GM23338 (cell line): ENCODE data around the gene NDST3. TPM values are rescaled to one million over a fixed set of nuclear protein-coding genes. Genes with fewer than 3 reads are reported as not detected.

Experiments used
- ATAC-seq: fragments of 200-7000 bp; cut with Tn5 transposase; 3 replicates; pipeline ENCODE4 v1.9.1; 2020
- DNase-seq: peaks from one replicate; pipeline ENCODE4 v3.0.0-alpha.2; 2015; ENCODE audit warnings: low spot score
- H2AFZ ChIP-seq: fragments of 200-600 bp; sonication (generic); 2 replicates; pipeline ENCODE4 v1.8.0; 2016; ENCODE audit warnings: antibody characterized with exemption, mild to moderate bottlenecking, moderate library complexity
- H3F3A ChIP-seq: fragments of 200-600 bp; sonication (generic); replicated peaks from 2 replicates; pipeline ENCODE4 v1.8.0; 2017; ENCODE audit warnings: antibody characterized with exemption, mixed run types, low read depth
- H3K27ac ChIP-seq: fragments of 200-600 bp; sonication (generic); 2 replicates; pipeline ENCODE4 v1.6.1; 2016; ENCODE audit warnings: low read depth
- H3K27me3 ChIP-seq: fragments of 200-600 bp; sonication (generic); 2 replicates; pipeline ENCODE4 v1.8.0; 2016; ENCODE audit warnings: mild to moderate bottlenecking, mixed run types, moderate library complexity; ENCODE audit not compliant: insufficient read depth
- H3K36me3 ChIP-seq: fragments of 200-600 bp; sonication (generic); 2 replicates; pipeline ENCODE4 v1.8.0; 2016; ENCODE audit warnings: mild to moderate bottlenecking; ENCODE audit not compliant: insufficient read depth
- H3K4me1 ChIP-seq: fragments of 200-600 bp; sonication (generic); 2 replicates; pipeline ENCODE4 v1.8.0; 2016; ENCODE audit warnings: mild to moderate bottlenecking, moderate library complexity; ENCODE audit not compliant: insufficient read depth
- H3K4me2 ChIP-seq: fragments of 200-600 bp; sonication (generic); 2 replicates; pipeline ENCODE4 v1.7.1; 2017; ENCODE audit warnings: mixed run types
- H3K4me3 ChIP-seq: fragments of 200-600 bp; sonication (generic); 2 replicates; pipeline ENCODE4 v1.6.1; 2016; ENCODE audit warnings: mixed run types
- H3K79me2 ChIP-seq: fragments of 200-600 bp; sonication (generic); replicated peaks from 2 replicates; pipeline ENCODE4 v1.8.0; 2017; ENCODE audit warnings: mild to moderate bottlenecking; ENCODE audit not compliant: insufficient read depth
- H3K9me2 ChIP-seq: fragments of 200-600 bp; sonication (generic); 2 replicates; pipeline ENCODE4 v1.8.0; 2017; ENCODE audit not compliant: insufficient read depth
- H4K20me1 ChIP-seq: fragments of 200-600 bp; sonication (generic); replicated peaks from 2 replicates; pipeline ENCODE4 v1.8.0; 2017; ENCODE audit warnings: mild to moderate bottlenecking; ENCODE audit not compliant: insufficient read depth
- H3K27ac Mint-ChIP-seq: 2 replicates; pipeline ENCODE4 v1.8.0; 2020; ENCODE audit warnings: inconsistent platforms, mild to moderate bottlenecking, moderate library complexity, mixed read lengths
- H3K27me3 Mint-ChIP-seq: 3 replicates; pipeline ENCODE4 v1.8.0; 2022; ENCODE audit warnings: low read depth, mild to moderate bottlenecking, moderate library complexity, mixed read lengths, inconsistent platforms; ENCODE audit not compliant: insufficient read depth, poor library complexity
- H3K36me3 Mint-ChIP-seq: 3 replicates; pipeline ENCODE4 v1.8.0; 2021; ENCODE audit warnings: low read depth, mild to moderate bottlenecking, inconsistent platforms, moderate library complexity, mixed read lengths
- H3K4me1 Mint-ChIP-seq: 3 replicates; pipeline ENCODE4 v1.8.0; 2020; ENCODE audit warnings: mild to moderate bottlenecking, inconsistent platforms, mixed read lengths
- H3K4me3 Mint-ChIP-seq: 3 replicates; pipeline ENCODE4 v1.8.0; 2021; ENCODE audit warnings: moderate library complexity, mild to moderate bottlenecking, inconsistent platforms, mixed read lengths
- H3K9me3 Mint-ChIP-seq: 3 replicates; pipeline ENCODE4 v1.8.0; 2020; ENCODE audit warnings: moderate library complexity, mild to moderate bottlenecking, inconsistent platforms, mixed read lengths
- CREB1 ChIP-seq: fragments of 250-450 bp; sonication (Bioruptor Pico); IDR thresholded peaks from 2 replicates; pipeline ENCODE4 v1.5.0; 2020; ENCODE audit warnings: low read depth, mild to moderate bottlenecking, moderate library complexity
- EZH2phosphoT487 ChIP-seq: fragments of 200-600 bp; sonication (generic); IDR thresholded peaks from one replicate; pipeline ENCODE4 v1.8.1; 2018; ENCODE audit warnings: antibody characterized with exemption; ENCODE audit not compliant: unreplicated experiment
- JUNB ChIP-seq: IDR thresholded peaks from one replicate; pipeline ENCODE4 v1.6.1; 2016; ENCODE audit warnings: antibody characterized with exemption; ENCODE audit not compliant: unreplicated experiment
- NANOG ChIP-seq: IDR thresholded peaks from 2 replicates; pipeline ENCODE4 v1.6.1; 2016; ENCODE audit warnings: antibody characterized with exemption, borderline replicate concordance
- STAT1 ChIP-seq: IDR thresholded peaks from one replicate; pipeline ENCODE4 v1.6.1; 2016; ENCODE audit warnings: antibody characterized with exemption; ENCODE audit not compliant: unreplicated experiment
- ZNF114 ChIP-seq: fragments of 250-450 bp; sonication (Bioruptor Pico); IDR thresholded peaks from 2 replicates; pipeline ENCODE4 v1.5.0; 2020; ENCODE audit warnings: mild to moderate bottlenecking, moderate library complexity
- ZNF331 ChIP-seq: fragments of 250-450 bp; sonication (Bioruptor Pico); IDR thresholded peaks from 2 replicates; pipeline ENCODE4 v1.5.0; 2020; ENCODE audit warnings: low read depth, mild to moderate bottlenecking, moderate library complexity
- polyA plus RNA-seq: library from polyadenylated mRNA; unstranded; fragments of >200 nt; fragmentation: Nextera tagmentation; extraction: Ambion mirVana; gene quantifications from 2 replicates; pipeline ENCODE4 v1.2.1, GENCODE V29; 2016
- total RNA-seq: library from RNA; depleted of rRNA; stranded (reverse); fragments of >200 nt; shearing (Covaris generic); gene quantifications from 2 replicates; pipeline ENCODE4 v1.2.3, GENCODE V29; 2014
- TF ChIP-seq, protein P1 (sequence below), 2 experiments: fragments of 200-600 bp in 1 of 2; sonication (generic) in 1 of 2; conservative IDR thresholded peaks; 2 replicates each; pipeline versions ENCODE4 v1.5.1 to v1.6.1; 2016 to 2017; ENCODE audit warnings: antibody characterized with exemption in 2 of 2, low read depth in 2 of 2, mild to moderate bottlenecking in 2 of 2, moderate library complexity in 1 of 2
- TF ChIP-seq, protein P2 (sequence below): fragments of 250-450 bp; sonication (Bioruptor Pico); IDR thresholded peaks from 2 replicates; pipeline ENCODE4 v1.5.0; 2020; ENCODE audit warnings: mild to moderate bottlenecking, moderate library complexity
- TF ChIP-seq, protein P3 (sequence below): IDR thresholded peaks from one replicate; pipeline ENCODE4 v1.6.1; 2018; ENCODE audit warnings: antibody characterized with exemption; ENCODE audit not compliant: unreplicated experiment

The NDST3 gene
- total and polyA plus RNA-seq, 2 experiments from 2014 or later: 0.19 to 0.56 TPM

DNA sequence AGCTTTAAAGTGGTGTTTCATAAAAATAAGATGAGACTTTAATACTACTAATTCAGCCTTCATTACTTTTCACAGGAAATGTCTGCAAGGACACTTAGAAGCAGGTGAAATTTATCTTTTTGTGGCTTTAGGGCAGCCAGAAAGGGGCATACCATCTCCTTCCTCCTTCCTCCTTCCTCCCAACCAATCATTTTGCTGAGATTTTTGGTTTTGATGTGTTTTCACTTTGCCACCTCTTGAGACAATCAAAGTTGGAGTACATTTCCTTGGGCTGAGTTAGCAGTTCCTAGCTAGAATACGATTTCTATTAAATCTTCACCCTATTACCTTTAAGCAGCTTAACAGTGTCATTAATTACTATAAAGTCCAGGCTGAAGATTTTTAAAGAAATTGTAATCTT lies 5.1 kb upstream of the NDST3 start:
- Mint-ChIP-seq H3K4me1 (peaks cover 4% of the 10 kb centered on the region; the same call in 1 of the 3 replicates), H3K27ac (no peak overlapping the region), H3K9me3 (no peaks in the 10 kb centered on the region), H3K27me3 (no peaks in the 10 kb centered on the region), H3K4me3 (no peak overlapping the region), H3K36me3 (no peaks in the 10 kb centered on the region)
- H4K20me1 ChIP-seq: no peaks in the 10 kb centered on the region
- no peak overlapping the region for H3K27ac ChIP-seq
- H3K4me1 ChIP-seq: peaks cover 9% of the 10 kb centered on the region; the same call in 1 of the 2 replicates
- TF ChIP-seq ZNF331 (CRISPR knock-in tag): no peak
- TF ChIP-seq NANOG: no peak
- no peak for TF ChIP-seq CREB1 (CRISPR knock-in tag)
- no peak for TF ChIP-seq EZH2phosphoT487
- no peak for TF ChIP-seq STAT1
- no peak for TF ChIP-seq ZNF114 (CRISPR knock-in tag)
- no peak for TF ChIP-seq JUNB
- TF ChIP-seq, protein P1, sequence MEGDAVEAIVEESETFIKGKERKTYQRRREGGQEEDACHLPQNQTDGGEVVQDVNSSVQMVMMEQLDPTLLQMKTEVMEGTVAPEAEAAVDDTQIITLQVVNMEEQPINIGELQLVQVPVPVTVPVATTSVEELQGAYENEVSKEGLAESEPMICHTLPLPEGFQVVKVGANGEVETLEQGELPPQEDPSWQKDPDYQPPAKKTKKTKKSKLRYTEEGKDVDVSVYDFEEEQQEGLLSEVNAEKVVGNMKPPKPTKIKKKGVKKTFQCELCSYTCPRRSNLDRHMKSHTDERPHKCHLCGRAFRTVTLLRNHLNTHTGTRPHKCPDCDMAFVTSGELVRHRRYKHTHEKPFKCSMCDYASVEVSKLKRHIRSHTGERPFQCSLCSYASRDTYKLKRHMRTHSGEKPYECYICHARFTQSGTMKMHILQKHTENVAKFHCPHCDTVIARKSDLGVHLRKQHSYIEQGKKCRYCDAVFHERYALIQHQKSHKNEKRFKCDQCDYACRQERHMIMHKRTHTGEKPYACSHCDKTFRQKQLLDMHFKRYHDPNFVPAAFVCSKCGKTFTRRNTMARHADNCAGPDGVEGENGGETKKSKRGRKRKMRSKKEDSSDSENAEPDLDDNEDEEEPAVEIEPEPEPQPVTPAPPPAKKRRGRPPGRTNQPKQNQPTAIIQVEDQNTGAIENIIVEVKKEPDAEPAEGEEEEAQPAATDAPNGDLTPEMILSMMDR (conservative IDR thresholded peaks at IDR 0.05; ENCODE audit: low read depth in 2 of 2): no peak
- H2AFZ ChIP-seq: no peak overlapping the region
- H3K79me2 ChIP-seq: no peaks in the 10 kb centered on the region
- H3K4me2 ChIP-seq: no peak overlapping the region
- H3K27me3 ChIP-seq: peaks cover 10% of the 10 kb centered on the region
- H3K9me2 ChIP-seq: no peaks in the 10 kb centered on the region
- H3F3A ChIP-seq: no peaks in the 10 kb centered on the region
- no peak overlapping the region for H3K4me3 ChIP-seq
- DNase-seq (no peak), ATAC-seq (no peak)
- no peaks in the 10 kb centered on the region for H3K36me3 ChIP-seq

DNA sequence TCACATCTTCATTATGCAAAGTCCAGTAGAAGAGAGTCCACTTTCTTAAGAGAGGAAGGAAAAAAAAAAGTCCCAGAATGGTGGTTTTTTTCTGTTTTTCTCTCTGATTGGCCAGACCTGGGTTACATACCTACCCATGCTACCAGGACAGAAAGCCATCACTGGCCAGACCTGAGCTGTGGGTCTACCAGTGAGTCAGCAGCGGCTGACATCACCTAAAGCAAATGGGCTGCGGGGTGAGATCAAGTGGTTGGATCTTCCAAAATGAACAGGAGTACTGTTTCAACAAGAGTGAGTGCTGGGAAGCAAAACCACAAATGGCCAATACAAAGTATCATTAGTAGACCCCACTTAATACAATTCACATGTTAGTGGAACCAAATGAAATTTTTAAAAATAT lies 1.6 kb upstream of the NDST3 start:
- Histone ChIP-seq H3K27ac (no peak overlapping the region), H2AFZ (peak overlapping the region; percentile 84), H3K79me2 (no peaks in the 10 kb centered on the region), H3K27me3 (peaks cover 10% of the 10 kb centered on the region), H3K4me3 (peak overlapping the region; percentile 52), H3K9me2 (no peaks in the 10 kb centered on the region), H3F3A (no peaks in the 10 kb centered on the region), H3K4me1 (peaks cover 9% of the 10 kb centered on the region; the same call in 1 of the 2 replicates), H4K20me1 (no peaks in the 10 kb centered on the region), H3K4me2 (peak overlapping the region; percentile 74), H3K36me3 (no peaks in the 10 kb centered on the region)
- DNase-seq: peak; percentile 30
- no peaks in the 10 kb centered on the region for H3K27me3 Mint-ChIP-seq
- peak; percentile 35 for ATAC-seq
- H3K27ac Mint-ChIP-seq: no peak overlapping the region
- H3K4me3 Mint-ChIP-seq: peak overlapping the region; percentile 81
- no peaks in the 10 kb centered on the region for H3K9me3 Mint-ChIP-seq
- H3K4me1 Mint-ChIP-seq: peaks cover 6% of the 10 kb centered on the region; the same call in 2 of the 3 replicates
- no peaks in the 10 kb centered on the region for H3K36me3 Mint-ChIP-seq
- TF ChIP-seq, protein P2, sequence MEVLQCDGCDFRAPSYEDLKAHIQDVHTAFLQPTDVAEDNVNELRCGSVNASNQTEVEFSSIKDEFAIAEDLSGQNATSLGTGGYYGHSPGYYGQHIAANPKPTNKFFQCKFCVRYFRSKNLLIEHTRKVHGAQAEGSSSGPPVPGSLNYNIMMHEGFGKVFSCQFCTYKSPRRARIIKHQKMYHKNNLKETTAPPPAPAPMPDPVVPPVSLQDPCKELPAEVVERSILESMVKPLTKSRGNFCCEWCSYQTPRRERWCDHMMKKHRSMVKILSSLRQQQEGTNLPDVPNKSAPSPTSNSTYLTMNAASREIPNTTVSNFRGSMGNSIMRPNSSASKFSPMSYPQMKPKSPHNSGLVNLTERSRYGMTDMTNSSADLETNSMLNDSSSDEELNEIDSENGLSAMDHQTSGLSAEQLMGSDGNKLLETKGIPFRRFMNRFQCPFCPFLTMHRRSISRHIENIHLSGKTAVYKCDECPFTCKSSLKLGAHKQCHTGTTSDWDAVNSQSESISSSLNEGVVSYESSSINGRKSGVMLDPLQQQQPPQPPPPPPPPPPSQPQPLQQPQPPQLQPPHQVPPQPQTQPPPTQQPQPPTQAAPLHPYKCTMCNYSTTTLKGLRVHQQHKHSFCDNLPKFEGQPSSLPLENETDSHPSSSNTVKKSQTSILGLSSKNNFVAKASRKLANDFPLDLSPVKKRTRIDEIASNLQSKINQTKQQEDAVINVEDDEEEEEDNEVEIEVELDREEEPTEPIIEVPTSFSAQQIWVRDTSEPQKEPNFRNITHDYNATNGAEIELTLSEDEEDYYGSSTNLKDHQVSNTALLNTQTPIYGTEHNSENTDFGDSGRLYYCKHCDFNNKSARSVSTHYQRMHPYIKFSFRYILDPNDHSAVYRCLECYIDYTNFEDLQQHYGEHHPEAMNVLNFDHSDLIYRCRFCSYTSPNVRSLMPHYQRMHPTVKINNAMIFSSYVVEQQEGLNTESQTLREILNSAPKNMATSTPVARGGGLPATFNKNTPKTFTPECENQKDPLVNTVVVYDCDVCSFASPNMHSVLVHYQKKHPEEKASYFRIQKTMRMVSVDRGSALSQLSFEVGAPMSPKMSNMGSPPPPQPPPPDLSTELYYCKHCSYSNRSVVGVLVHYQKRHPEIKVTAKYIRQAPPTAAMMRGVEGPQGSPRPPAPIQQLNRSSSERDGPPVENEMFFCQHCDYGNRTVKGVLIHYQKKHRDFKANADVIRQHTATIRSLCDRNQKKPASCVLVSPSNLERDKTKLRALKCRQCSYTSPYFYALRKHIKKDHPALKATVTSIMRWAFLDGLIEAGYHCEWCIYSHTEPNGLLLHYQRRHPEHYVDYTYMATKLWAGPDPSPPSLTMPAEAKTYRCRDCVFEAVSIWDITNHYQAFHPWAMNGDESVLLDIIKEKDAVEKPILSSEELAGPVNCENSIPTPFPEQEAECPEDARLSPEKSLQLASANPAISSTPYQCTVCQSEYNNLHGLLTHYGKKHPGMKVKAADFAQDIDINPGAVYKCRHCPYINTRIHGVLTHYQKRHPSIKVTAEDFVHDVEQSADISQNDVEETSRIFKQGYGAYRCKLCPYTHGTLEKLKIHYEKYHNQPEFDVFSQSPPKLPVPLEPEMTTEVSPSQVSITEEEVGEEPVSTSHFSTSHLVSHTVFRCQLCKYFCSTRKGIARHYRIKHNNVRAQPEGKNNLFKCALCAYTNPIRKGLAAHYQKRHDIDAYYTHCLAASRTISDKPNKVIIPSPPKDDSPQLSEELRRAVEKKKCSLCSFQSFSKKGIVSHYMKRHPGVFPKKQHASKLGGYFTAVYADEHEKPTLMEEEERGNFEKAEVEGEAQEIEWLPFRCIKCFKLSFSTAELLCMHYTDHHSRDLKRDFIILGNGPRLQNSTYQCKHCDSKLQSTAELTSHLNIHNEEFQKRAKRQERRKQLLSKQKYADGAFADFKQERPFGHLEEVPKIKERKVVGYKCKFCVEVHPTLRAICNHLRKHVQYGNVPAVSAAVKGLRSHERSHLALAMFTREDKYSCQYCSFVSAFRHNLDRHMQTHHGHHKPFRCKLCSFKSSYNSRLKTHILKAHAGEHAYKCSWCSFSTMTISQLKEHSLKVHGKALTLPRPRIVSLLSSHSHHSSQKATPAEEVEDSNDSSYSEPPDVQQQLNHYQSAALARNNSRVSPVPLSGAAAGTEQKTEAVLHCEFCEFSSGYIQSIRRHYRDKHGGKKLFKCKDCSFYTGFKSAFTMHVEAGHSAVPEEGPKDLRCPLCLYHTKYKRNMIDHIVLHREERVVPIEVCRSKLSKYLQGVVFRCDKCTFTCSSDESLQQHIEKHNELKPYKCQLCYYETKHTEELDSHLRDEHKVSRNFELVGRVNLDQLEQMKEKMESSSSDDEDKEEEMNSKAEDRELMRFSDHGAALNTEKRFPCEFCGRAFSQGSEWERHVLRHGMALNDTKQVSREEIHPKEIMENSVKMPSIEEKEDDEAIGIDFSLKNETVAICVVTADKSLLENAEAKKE (CRISPR knock-in tag): no peak
- TF ChIP-seq CREB1 (CRISPR knock-in tag): no peak
- TF ChIP-seq NANOG: no peak
- TF ChIP-seq, protein P3, sequence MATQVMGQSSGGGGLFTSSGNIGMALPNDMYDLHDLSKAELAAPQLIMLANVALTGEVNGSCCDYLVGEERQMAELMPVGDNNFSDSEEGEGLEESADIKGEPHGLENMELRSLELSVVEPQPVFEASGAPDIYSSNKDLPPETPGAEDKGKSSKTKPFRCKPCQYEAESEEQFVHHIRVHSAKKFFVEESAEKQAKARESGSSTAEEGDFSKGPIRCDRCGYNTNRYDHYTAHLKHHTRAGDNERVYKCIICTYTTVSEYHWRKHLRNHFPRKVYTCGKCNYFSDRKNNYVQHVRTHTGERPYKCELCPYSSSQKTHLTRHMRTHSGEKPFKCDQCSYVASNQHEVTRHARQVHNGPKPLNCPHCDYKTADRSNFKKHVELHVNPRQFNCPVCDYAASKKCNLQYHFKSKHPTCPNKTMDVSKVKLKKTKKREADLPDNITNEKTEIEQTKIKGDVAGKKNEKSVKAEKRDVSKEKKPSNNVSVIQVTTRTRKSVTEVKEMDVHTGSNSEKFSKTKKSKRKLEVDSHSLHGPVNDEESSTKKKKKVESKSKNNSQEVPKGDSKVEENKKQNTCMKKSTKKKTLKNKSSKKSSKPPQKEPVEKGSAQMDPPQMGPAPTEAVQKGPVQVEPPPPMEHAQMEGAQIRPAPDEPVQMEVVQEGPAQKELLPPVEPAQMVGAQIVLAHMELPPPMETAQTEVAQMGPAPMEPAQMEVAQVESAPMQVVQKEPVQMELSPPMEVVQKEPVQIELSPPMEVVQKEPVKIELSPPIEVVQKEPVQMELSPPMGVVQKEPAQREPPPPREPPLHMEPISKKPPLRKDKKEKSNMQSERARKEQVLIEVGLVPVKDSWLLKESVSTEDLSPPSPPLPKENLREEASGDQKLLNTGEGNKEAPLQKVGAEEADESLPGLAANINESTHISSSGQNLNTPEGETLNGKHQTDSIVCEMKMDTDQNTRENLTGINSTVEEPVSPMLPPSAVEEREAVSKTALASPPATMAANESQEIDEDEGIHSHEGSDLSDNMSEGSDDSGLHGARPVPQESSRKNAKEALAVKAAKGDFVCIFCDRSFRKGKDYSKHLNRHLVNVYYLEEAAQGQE: no peak
